HepG2 (cell line): ENCODE measurements around the gene DGAT2. TPM values are rescaled to one million over a fixed set of nuclear protein-coding genes. Genes with fewer than 3 reads are reported as not detected.

Experiments
- CEBPG ChIP-seq: IDR thresholded peaks from 2 replicates; pipeline ENCODE4 v1.6.1; 2016
- GTF3A ChIP-seq: sonication (generic); formaldehyde crosslinking; conservative IDR thresholded peaks from 2 replicates; pipeline ENCODE4 v1.4.0; 2020; ENCODE audit warnings: mild to moderate bottlenecking, missing genetic modification reagents
- IRX3 ChIP-seq: sonication (generic); formaldehyde crosslinking; IDR thresholded peaks from 2 replicates; pipeline ENCODE4 v1.8.1; 2023; ENCODE audit warnings: mild to moderate bottlenecking, low read depth, missing genetic modification reagents, borderline replicate concordance
- KAT7 ChIP-seq: IDR thresholded peaks from 2 replicates; pipeline ENCODE4 v1.6.1; 2018; ENCODE audit warnings: borderline replicate concordance, missing compliant biosample characterization
- KLF15 ChIP-seq: sonication (generic); formaldehyde crosslinking; IDR thresholded peaks from 2 replicates; pipeline ENCODE4 v1.8.1; 2023; ENCODE audit warnings: borderline replicate concordance, mild to moderate bottlenecking, inconsistent platforms, missing genetic modification reagents, mixed read lengths
- PAF1 ChIP-seq: IDR thresholded peaks from 2 replicates; pipeline ENCODE4 v1.6.1; 2016; ENCODE audit warnings: missing genetic modification reagents, missing compliant biosample characterization
- POLR2AphosphoS2 ChIP-seq: IDR thresholded peaks from 2 replicates; pipeline ENCODE4 v1.6.1; 2011; ENCODE audit warnings: low read depth, low read length, improper control_type of control experiment
- SMAD9 ChIP-seq: sonication (generic); formaldehyde crosslinking; IDR thresholded peaks from 2 replicates; pipeline ENCODE4 v1.5.1; 2020; ENCODE audit warnings: mild to moderate bottlenecking, missing genetic modification reagents
- TBP ChIP-seq: sonication (generic); formaldehyde crosslinking; IDR thresholded peaks from 2 replicates; pipeline ENCODE4 v1.5.0; 2020; ENCODE audit warnings: missing genetic modification reagents
- ZFP90 ChIP-seq: sonication (generic); formaldehyde crosslinking; IDR thresholded peaks from 2 replicates; pipeline ENCODE4 v1.8.0; 2022; ENCODE audit warnings: missing genetic modification reagents, mild to moderate bottlenecking, inconsistent platforms, borderline replicate concordance
- ZMYM4 ChIP-seq: sonication (generic); formaldehyde crosslinking; IDR thresholded peaks from 2 replicates; pipeline ENCODE4 v1.8.1; 2023; ENCODE audit warnings: mild to moderate bottlenecking, missing genetic modification reagents
- ZNF136 ChIP-seq: sonication (generic); formaldehyde crosslinking; IDR thresholded peaks from 2 replicates; pipeline ENCODE4 v1.8.1; 2022; ENCODE audit warnings: low read depth, mild to moderate bottlenecking, moderate library complexity, missing genetic modification reagents
- ZNF317 ChIP-seq: sonication (generic); formaldehyde crosslinking; IDR thresholded peaks from 2 replicates; pipeline ENCODE4 v1.5.0; 2020; ENCODE audit warnings: mild to moderate bottlenecking, missing genetic modification reagents
- ZNF552 ChIP-seq: sonication (generic); formaldehyde crosslinking; IDR thresholded peaks from 2 replicates; pipeline ENCODE4 v1.9.0; 2022; ENCODE audit warnings: missing genetic modification reagents, mild to moderate bottlenecking, borderline replicate concordance
- ZNF556 ChIP-seq: sonication (generic); formaldehyde crosslinking; IDR thresholded peaks from 2 replicates; pipeline ENCODE4 v1.4.0; 2020; ENCODE audit warnings: mild to moderate bottlenecking, missing genetic modification reagents, borderline replicate concordance
- ZNF672 ChIP-seq: sonication (generic); formaldehyde crosslinking; IDR thresholded peaks from 2 replicates; pipeline ENCODE4 v1.8.1; 2022; ENCODE audit warnings: missing genetic modification reagents
- ZNF749 ChIP-seq: sonication (generic); formaldehyde crosslinking; IDR thresholded peaks from 2 replicates; pipeline ENCODE4 v1.8.0; 2022; ENCODE audit warnings: mild to moderate bottlenecking, missing genetic modification reagents, moderate library complexity, borderline replicate concordance
- polyA plus RNA-seq, 8 experiments: library from polyadenylated mRNA; depleted of rRNA in 3 of 8; stranded (reverse) in 7 of 8; unstranded in 1 of 8; fragments of >200 nt; fragmentation: Illumina TruSeq in 4 of 8; extraction: Trizol in 4 of 8; gene quantifications; 2 replicates each; pipeline versions ENCODE4 v1.2.1 to v1.2.3, GENCODE V29; 2011 to 2016; ENCODE audit warnings: low read depth in 4 of 8, missing spikeins in 1 of 8, mixed read lengths in 1 of 8; ENCODE audit not compliant: insufficient read depth in 1 of 8
- total RNA-seq, 5 experiments: library from RNA; depleted of rRNA; stranded (reverse); fragments of >200 nt; fragmentation: Illumina TruSeq; extraction: Trizol; gene quantifications; 2 replicates each; pipeline ENCODE4 v1.2.3, GENCODE V29; 2016; ENCODE audit warnings: low read depth in 1 of 5
- TF ChIP-seq, protein P1 (sequence below): sonication (generic); formaldehyde crosslinking; IDR thresholded peaks from 2 replicates; pipeline ENCODE4 v1.4.0; 2020; ENCODE audit warnings: missing genetic modification reagents; ENCODE audit errors: not compliant biosample characterization
- TF ChIP-seq, protein P2 (sequence below): IDR thresholded peaks from 2 replicates; pipeline ENCODE4 v1.6.1; 2012; ENCODE audit warnings: low read depth, low read length, improper control_type of control experiment
- TF ChIP-seq, protein P3 (sequence below): sonication (generic); formaldehyde crosslinking; conservative IDR thresholded peaks from 2 replicates; pipeline ENCODE4 v1.5.0; 2020; ENCODE audit warnings: missing genetic modification reagents
- TF ChIP-seq, protein P4 (sequence below): sonication (generic); formaldehyde crosslinking; IDR thresholded peaks from 2 replicates; pipeline ENCODE4 v1.8.0; 2022; ENCODE audit warnings: mild to moderate bottlenecking, missing genetic modification reagents
- TF ChIP-seq, protein P5 (sequence below): sonication (generic); formaldehyde crosslinking; IDR thresholded peaks from 2 replicates; pipeline ENCODE4 v1.4.0; 2020; ENCODE audit warnings: missing genetic modification reagents, borderline replicate concordance

The DGAT2 gene
- total and polyA plus RNA-seq, 2 of the 13 experiments (the other 11 are each of a cell fraction or from before 2014, with no cell fraction given): 39.0 to 65.6 TPM

DNA sequence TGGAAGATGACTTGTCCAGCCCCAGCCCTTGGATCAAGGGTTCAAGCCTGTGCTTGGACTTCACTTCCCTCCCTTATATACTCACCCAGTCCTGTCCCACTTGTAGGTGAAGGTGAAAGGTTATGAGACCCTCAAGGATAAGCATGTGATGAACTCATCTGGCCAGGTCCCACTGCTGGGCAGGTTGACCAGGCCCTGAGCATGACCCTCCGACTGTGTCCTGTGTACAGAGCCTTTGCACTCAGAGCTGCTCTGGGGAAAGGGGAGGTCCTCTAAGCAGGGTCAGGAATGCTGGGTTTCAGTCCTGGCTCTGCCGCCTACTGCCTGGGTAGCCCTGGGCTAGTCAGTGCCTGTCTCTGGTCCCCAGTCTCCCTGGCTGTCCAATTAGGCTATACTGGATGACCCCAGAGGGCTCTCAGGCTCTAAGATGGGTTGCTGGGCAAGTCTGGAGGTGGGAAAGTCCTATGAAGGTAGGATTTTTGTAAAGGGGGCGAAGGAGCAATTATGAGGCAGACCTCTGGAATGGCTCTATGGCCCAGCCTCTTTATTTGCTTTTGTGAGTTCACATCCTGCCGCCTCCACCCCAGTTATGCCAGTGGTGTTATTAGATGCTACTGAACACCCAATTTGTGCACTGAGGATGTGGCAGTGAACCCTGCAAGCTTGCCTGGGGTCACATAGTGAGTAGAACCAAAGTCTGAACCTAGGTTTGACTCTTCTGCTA, 14.1 kb downstream of the DGAT2 start (continued):
- TF ChIP-seq, protein P1, sequence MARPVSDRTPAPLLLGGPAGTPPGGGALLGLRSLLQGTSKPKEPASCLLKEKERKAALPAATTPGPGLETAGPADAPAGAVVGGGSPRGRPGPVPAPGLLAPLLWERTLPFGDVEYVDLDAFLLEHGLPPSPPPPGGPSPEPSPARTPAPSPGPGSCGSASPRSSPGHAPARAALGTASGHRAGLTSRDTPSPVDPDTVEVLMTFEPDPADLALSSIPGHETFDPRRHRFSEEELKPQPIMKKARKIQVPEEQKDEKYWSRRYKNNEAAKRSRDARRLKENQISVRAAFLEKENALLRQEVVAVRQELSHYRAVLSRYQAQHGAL (CRISPR knock-in tag): no peak
- TF ChIP-seq, protein P2, sequence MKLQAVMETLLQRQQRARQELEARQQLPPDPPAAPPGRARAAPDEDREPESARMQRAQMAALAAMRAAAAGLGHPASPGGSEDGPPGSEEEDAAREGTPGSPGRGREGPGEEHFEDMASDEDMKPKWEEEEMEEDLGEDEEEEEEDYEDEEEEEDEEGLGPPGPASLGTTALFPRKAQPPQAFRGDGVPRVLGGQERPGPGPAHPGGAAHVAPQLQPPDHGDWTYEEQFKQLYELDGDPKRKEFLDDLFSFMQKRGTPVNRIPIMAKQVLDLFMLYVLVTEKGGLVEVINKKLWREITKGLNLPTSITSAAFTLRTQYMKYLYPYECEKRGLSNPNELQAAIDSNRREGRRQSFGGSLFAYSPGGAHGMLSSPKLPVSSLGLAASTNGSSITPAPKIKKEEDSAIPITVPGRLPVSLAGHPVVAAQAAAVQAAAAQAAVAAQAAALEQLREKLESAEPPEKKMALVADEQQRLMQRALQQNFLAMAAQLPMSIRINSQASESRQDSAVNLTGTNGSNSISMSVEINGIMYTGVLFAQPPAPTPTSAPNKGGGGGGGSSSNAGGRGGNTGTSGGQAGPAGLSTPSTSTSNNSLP: no peak
- TF ChIP-seq POLR2AphosphoS2 (no peak), CEBPG (CRISPR knock-in tag) (peak; percentile 23; the same call in 1 of the 2 replicates), ZNF556 (CRISPR knock-in tag) (peak; percentile 61; the same call in 1 of the 2 replicates), IRX3 (CRISPR knock-in tag) (no peak), ZNF552 (CRISPR knock-in tag) (no peak), ZNF749 (CRISPR knock-in tag) (no peak), PAF1 (CRISPR knock-in tag) (no peak), SMAD9 (CRISPR knock-in tag) (peak; percentile 68; the same call in 1 of the 2 replicates), ZMYM4 (peak; percentile 44), KLF15 (CRISPR knock-in tag) (no peak), ZNF672 (no peak), GTF3A (no peak), KAT7 (no peak), ZFP90 (CRISPR knock-in tag) (no peak), ZNF136 (CRISPR knock-in tag) (0 out of 2 replicates have a peak, but pooled peaks have one; percentile 6), TBP (no peak), ZNF317 (CRISPR knock-in tag) (no peak)
- TF ChIP-seq, protein P3, sequence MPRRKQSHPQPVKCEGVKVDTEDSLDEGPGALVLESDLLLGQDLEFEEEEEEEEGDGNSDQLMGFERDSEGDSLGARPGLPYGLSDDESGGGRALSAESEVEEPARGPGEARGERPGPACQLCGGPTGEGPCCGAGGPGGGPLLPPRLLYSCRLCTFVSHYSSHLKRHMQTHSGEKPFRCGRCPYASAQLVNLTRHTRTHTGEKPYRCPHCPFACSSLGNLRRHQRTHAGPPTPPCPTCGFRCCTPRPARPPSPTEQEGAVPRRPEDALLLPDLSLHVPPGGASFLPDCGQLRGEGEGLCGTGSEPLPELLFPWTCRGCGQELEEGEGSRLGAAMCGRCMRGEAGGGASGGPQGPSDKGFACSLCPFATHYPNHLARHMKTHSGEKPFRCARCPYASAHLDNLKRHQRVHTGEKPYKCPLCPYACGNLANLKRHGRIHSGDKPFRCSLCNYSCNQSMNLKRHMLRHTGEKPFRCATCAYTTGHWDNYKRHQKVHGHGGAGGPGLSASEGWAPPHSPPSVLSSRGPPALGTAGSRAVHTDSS (CRISPR knock-in tag): no peak
- TF ChIP-seq, protein P4, sequence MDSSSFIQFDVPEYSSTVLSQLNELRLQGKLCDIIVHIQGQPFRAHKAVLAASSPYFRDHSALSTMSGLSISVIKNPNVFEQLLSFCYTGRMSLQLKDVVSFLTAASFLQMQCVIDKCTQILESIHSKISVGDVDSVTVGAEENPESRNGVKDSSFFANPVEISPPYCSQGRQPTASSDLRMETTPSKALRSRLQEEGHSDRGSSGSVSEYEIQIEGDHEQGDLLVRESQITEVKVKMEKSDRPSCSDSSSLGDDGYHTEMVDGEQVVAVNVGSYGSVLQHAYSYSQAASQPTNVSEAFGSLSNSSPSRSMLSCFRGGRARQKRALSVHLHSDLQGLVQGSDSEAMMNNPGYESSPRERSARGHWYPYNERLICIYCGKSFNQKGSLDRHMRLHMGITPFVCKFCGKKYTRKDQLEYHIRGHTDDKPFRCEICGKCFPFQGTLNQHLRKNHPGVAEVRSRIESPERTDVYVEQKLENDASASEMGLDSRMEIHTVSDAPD (CRISPR knock-in tag): no peak; the same call in 1 of the 2 replicates
- TF ChIP-seq, protein P5, sequence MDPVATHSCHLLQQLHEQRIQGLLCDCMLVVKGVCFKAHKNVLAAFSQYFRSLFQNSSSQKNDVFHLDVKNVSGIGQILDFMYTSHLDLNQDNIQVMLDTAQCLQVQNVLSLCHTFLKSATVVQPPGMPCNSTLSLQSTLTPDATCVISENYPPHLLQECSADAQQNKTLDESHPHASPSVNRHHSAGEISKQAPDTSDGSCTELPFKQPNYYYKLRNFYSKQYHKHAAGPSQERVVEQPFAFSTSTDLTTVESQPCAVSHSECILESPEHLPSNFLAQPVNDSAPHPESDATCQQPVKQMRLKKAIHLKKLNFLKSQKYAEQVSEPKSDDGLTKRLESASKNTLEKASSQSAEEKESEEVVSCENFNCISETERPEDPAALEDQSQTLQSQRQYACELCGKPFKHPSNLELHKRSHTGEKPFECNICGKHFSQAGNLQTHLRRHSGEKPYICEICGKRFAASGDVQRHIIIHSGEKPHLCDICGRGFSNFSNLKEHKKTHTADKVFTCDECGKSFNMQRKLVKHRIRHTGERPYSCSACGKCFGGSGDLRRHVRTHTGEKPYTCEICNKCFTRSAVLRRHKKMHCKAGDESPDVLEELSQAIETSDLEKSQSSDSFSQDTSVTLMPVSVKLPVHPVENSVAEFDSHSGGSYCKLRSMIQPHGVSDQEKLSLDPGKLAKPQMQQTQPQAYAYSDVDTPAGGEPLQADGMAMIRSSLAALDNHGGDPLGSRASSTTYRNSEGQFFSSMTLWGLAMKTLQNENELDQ: no peak
